ENCODE data around the gene KRTAP5-4.

Gene KRTAP5-4

DNA sequence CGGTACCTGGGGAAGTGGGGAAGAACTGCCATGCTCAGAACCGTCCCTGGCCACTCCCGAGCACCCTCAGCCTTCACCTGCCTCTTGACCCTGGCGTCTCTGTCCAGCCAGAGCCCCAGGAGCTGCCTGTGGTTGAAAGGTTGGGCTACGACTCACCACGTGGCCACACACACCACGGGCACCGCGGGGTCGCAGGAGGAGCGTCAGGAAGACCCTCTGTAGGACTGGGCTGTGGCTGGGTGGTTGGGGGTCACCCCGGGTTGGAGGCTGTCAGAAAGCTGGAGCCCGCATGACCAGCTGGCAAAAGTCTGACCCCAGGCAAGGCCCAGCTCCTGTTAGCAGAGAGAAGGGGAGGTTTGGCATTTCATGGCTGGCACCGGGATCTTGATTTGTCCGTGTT lies 19.2 kb upstream of the KRTAP5-4 start:
- ChIA-PET POLR2A (no interaction called here), CTCF (interaction anchor here (0.8 to 8.4 kb wide), 5 partner anchors 10 to 193 kb away, joined by 3 to 62 read pairs (median 5); partner anchors contain the start of genes KRTAP5-5 and SYT8)
- no peak for DNase-seq (ENCODE audit: extremely low spot score)
- TF ChIP-seq, protein P1, sequence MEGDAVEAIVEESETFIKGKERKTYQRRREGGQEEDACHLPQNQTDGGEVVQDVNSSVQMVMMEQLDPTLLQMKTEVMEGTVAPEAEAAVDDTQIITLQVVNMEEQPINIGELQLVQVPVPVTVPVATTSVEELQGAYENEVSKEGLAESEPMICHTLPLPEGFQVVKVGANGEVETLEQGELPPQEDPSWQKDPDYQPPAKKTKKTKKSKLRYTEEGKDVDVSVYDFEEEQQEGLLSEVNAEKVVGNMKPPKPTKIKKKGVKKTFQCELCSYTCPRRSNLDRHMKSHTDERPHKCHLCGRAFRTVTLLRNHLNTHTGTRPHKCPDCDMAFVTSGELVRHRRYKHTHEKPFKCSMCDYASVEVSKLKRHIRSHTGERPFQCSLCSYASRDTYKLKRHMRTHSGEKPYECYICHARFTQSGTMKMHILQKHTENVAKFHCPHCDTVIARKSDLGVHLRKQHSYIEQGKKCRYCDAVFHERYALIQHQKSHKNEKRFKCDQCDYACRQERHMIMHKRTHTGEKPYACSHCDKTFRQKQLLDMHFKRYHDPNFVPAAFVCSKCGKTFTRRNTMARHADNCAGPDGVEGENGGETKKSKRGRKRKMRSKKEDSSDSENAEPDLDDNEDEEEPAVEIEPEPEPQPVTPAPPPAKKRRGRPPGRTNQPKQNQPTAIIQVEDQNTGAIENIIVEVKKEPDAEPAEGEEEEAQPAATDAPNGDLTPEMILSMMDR (IDR thresholded peaks at IDR 0.05; ENCODE audit: control extremely low read depth, extremely low read depth, low read depth, missing control alignments): no peak

- peak; percentile 67 for DNase-seq (ENCODE audit: extremely low spot score)
- ChIA-PET POLR2A (no interaction called here), CTCF (interaction anchor here (0.8 to 8.4 kb wide), 12 partner anchors 8 to 396 kb away, joined by 3 to 62 read pairs (median 4); partner anchors contain the start of genes KRTAP5-5 and SYT8)
- TF ChIP-seq, protein P1 (IDR thresholded peaks at IDR 0.05; ENCODE audit: control extremely low read depth, extremely low read depth, low read depth, missing control alignments): peak; percentile 68
Observed at GRCh38 chr11:1640076-1640946, 18.4 kb upstream of the KRTAP5-4 start.

GRCh38 chr11:1639666-1640065 lies 17.7 kb upstream of the KRTAP5-4 start:
- no peak for DNase-seq (ENCODE audit: extremely low spot score)
- CTCF ChIA-PET: interaction anchor here (0.5 to 8.4 kb wide), 13 partner anchors 8 to 397 kb away, joined by 3 to 62 read pairs (median 4); partner anchors contain the start of gene KRTAP5-2
- POLR2A ChIA-PET: no interaction called here
- TF ChIP-seq, protein P1 (IDR thresholded peaks at IDR 0.05; ENCODE audit: control extremely low read depth, extremely low read depth, low read depth, missing control alignments): no peak

- no peak for DNase-seq (ENCODE audit: extremely low spot score)
- ChIA-PET POLR2A (no interaction called here), CTCF (interaction anchor here (0.5 to 8.4 kb wide), 14 partner anchors 8 to 397 kb away, joined by 3 to 62 read pairs (median 4); partner anchors contain the start of gene KRTAP5-2)
- TF ChIP-seq, protein P1 (IDR thresholded peaks at IDR 0.05; ENCODE audit: control extremely low read depth, extremely low read depth, low read depth, missing control alignments): no peak
Observed at GRCh38 chr11:1639102-1639620, 17.2 kb upstream of the KRTAP5-4 start.

DNA sequence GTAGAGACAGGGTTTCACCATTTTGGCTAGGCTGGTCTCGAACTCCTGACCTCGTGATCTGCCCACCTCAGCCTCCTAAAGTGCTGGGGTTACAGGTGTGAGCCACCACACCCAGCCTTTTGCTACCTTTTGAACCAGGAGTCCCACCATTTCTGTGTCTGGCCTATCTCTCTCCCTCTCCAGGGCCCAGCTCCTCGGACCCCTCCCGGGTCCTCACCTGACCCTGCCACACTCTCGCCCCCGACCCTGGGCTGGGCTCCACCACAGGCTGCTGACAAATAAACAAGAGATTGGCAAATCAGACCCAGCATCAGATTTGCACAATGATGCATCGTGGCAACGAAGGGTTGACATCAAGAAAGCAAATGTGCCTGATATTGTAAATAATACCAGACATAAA lies 16.4 kb upstream of the KRTAP5-4 start:
- POLR2A ChIA-PET: no interaction called here
- CTCF ChIA-PET: interaction anchor here (0.8 to 8.4 kb wide), 6 partner anchors 9 to 363 kb away, joined by 3 to 62 read pairs (median 4); partner anchors contain the start of genes KRTAP5-2 and KRTAP5-5
- no peak for DNase-seq (ENCODE audit: extremely low spot score)
- TF ChIP-seq, protein P1 (IDR thresholded peaks at IDR 0.05; ENCODE audit: control extremely low read depth, extremely low read depth, low read depth, missing control alignments): no peak

- CTCF ChIA-PET: interaction anchor here (0.8 to 8.4 kb wide), 5 partner anchors 8 to 364 kb away, joined by 3 to 62 read pairs (median 5); partner anchors contain the start of gene KRTAP5-5
- TF ChIP-seq, protein P1 (IDR thresholded peaks at IDR 0.05; ENCODE audit: control extremely low read depth, extremely low read depth, low read depth, missing control alignments): no peak
- POLR2A ChIA-PET: no interaction called here
- no peak for DNase-seq (ENCODE audit: extremely low spot score)
Observed at GRCh38 chr11:1637628-1638027, 15.7 kb upstream of the KRTAP5-4 start.
